ENCODE data around the gene CLMP.

CLMP gene

DNA sequence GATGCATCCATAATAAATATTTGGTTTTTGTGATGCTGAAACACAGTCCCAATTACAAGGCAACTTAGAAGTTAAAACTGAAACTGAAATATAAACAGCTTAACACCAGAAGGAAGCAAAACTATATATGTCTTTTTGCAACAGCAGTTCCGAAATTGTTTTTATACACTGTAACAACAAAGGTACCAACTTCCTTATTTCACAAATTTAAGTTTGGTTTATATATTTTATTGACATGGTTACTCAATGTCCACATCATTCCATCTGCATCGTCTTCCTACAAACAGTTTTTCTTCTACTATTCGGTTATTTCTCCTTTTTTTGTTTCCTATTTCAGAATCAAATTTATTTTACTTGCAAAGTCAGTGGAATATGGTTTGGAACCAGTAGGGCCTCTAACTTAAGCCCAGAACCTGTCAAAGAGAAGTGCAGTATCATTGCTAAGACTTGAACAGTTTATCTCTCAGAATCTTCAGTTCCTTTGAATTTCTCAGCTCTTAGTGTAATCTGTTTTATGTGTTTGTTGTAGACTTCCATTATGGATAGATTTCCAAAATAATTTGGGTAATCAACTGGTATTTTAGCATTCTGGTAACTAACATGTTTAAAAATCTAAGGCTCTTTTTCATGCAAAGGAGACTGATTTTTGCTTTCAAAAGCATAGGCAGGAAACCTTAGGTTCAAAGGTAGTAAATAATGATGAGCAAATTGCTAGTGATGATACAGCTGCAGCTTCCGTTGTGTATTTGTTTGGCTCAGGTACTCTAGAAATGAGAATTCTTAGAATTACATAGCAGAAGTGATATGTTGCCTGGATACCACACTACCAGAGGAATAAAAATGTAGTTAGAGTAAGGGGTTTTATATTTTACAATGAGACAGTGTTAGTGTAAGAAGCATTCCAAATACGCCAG lies 124.9 kb downstream of the CLMP start:
- Histone ChIP-seq H3K36me3 (ENCODE audit: insufficient read depth, low read length) (no peaks in the 10 kb centered on the region), H3K4me1 (ENCODE audit: insufficient read depth, low read length, severe bottlenecking) (peaks cover 32% of the 10 kb centered on the region), H3F3A (ENCODE audit: insufficient read depth, low read length) (no peaks in the 10 kb centered on the region), H3K27ac (ENCODE audit: low read depth, low read length, poor library complexity, severe bottlenecking) (no peak overlapping the region), H3K4me3 (ENCODE audit: low read depth, low read length, poor library complexity, severe bottlenecking) (peak overlapping the region; percentile 29), H4K20me1 (ENCODE audit: insufficient read depth, low read length) (no peaks in the 10 kb centered on the region), H3K79me2 (ENCODE audit: insufficient read depth, low read length) (no peaks in the 10 kb centered on the region), H2AFZ (ENCODE audit: low read length) (no peak overlapping the region), H3K9me2 (ENCODE audit: low read depth, low read length) (no peaks in the 10 kb centered on the region), H3K9ac (ENCODE audit: low read length) (0 out of 2 replicates have a peak overlapping the region, but pooled peaks have one; percentile 22), H3K4me2 (ENCODE audit: low read length) (peak overlapping the region; percentile 61), H3K27me3 (ENCODE audit: insufficient read depth, low read length) (no peaks in the 10 kb centered on the region), H3K9me3 (ENCODE audit: low read length) (no peaks in the 10 kb centered on the region)
- TF ChIP-seq EZH2 (IDR thresholded peaks at IDR 0.05; ENCODE audit: borderline replicate concordance, low read length): no peak
- TF ChIP-seq, protein P1, sequence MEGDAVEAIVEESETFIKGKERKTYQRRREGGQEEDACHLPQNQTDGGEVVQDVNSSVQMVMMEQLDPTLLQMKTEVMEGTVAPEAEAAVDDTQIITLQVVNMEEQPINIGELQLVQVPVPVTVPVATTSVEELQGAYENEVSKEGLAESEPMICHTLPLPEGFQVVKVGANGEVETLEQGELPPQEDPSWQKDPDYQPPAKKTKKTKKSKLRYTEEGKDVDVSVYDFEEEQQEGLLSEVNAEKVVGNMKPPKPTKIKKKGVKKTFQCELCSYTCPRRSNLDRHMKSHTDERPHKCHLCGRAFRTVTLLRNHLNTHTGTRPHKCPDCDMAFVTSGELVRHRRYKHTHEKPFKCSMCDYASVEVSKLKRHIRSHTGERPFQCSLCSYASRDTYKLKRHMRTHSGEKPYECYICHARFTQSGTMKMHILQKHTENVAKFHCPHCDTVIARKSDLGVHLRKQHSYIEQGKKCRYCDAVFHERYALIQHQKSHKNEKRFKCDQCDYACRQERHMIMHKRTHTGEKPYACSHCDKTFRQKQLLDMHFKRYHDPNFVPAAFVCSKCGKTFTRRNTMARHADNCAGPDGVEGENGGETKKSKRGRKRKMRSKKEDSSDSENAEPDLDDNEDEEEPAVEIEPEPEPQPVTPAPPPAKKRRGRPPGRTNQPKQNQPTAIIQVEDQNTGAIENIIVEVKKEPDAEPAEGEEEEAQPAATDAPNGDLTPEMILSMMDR (IDR thresholded peaks at IDR 0.05; ENCODE audit: low read length): no peak

DNA sequence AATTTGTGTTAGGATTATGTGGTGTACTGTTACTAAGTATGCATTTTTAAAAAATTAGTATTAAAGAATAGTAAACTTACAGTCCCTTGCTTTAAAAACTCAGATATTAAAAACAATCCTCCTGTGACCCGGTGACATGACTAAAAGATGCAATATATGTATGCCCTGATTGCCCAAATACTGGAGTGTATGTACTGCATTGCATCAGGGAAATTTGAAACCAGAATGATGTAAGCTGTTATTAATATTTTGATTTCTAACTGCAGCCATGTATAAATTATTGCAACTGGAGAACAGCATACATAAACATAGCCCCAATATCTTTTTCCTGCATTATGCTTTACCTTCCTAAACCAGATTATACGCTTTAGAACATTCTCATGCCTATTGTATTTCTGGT lies 129.4 kb downstream of the CLMP start:
- Histone ChIP-seq H2AFZ (ENCODE audit: low read length) (no peak overlapping the region), H4K20me1 (ENCODE audit: insufficient read depth, low read length) (no peaks in the 10 kb centered on the region), H3K36me3 (ENCODE audit: insufficient read depth, low read length) (peaks cover 13% of the 10 kb centered on the region), H3K4me3 (ENCODE audit: low read depth, low read length, poor library complexity, severe bottlenecking) (no peak overlapping the region), H3K4me1 (ENCODE audit: insufficient read depth, low read length, severe bottlenecking) (peaks cover 55% of the 10 kb centered on the region), H3K4me2 (ENCODE audit: low read length) (peak overlapping the region; percentile 92; the same call in 1 of the 2 replicates), H3K9me2 (ENCODE audit: low read depth, low read length) (no peaks in the 10 kb centered on the region), H3K9ac (ENCODE audit: low read length) (no peak overlapping the region), H3K9me3 (ENCODE audit: low read length) (no peaks in the 10 kb centered on the region), H3K79me2 (ENCODE audit: insufficient read depth, low read length) (peaks cover 21% of the 10 kb centered on the region), H3K27me3 (ENCODE audit: insufficient read depth, low read length) (no peaks in the 10 kb centered on the region), H3K27ac (ENCODE audit: low read depth, low read length, poor library complexity, severe bottlenecking) (peak overlapping the region; percentile 97), H3F3A (ENCODE audit: insufficient read depth, low read length) (peaks cover 2% of the 10 kb centered on the region; the same call in 1 of the 2 replicates)
- TF ChIP-seq EZH2 (IDR thresholded peaks at IDR 0.05; ENCODE audit: borderline replicate concordance, low read length): no peak
- TF ChIP-seq, protein P1 (IDR thresholded peaks at IDR 0.05; ENCODE audit: low read length): no peak

DNA sequence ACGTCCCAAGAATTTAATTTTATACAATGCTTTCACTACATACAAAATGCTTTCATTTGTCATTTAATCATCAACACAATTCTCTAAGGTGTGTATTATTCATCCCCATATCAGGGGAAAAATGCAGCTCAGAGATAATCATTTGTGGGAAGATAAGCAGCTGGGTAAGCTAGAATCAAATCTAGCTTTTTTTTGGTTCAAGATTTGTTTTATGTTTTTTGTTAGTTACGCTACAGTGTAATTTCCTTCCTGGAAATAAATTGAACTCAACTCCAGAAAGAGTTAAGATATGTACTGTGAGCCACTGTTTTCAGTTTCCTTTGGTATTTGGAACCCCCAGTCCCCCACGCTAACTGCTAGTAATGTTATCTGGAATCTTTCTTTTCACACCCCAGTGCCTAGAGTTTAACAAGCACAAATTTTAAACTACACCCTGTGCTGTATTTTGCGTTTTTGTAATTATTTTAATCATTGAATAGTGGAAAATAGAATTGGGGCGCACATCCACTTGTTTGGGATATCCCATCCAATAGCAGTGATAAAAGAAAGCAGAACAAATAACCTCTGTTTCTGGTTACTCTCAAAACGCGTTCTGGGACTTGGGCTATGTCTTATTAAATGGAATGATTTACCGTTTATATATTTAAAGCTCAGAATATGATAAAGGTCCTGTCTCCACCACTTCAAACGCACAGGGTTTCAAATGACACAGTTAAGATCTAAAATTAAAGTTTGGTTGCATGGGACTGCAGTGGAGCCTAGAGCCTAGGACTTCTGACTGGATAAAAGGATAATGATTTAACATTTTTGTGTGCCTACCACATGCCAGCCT lies 131.0 kb downstream of the CLMP start:
- Histone ChIP-seq H3K27me3 (ENCODE audit: insufficient read depth, low read length) (no peaks in the 10 kb centered on the region), H4K20me1 (ENCODE audit: insufficient read depth, low read length) (no peaks in the 10 kb centered on the region), H3K9me2 (ENCODE audit: low read depth, low read length) (no peaks in the 10 kb centered on the region), H3F3A (ENCODE audit: insufficient read depth, low read length) (peaks cover 13% of the 10 kb centered on the region), H3K4me2 (ENCODE audit: low read length) (peak overlapping the region; percentile 92), H3K9me3 (ENCODE audit: low read length) (no peaks in the 10 kb centered on the region), H3K4me3 (ENCODE audit: low read depth, low read length, poor library complexity, severe bottlenecking) (peak overlapping the region; percentile 96), H3K36me3 (ENCODE audit: insufficient read depth, low read length) (peaks cover 29% of the 10 kb centered on the region), H3K79me2 (ENCODE audit: insufficient read depth, low read length) (peaks cover 23% of the 10 kb centered on the region), H2AFZ (ENCODE audit: low read length) (no peak overlapping the region), H3K27ac (ENCODE audit: low read depth, low read length, poor library complexity, severe bottlenecking) (peak overlapping the region; percentile 97), H3K4me1 (ENCODE audit: insufficient read depth, low read length, severe bottlenecking) (peaks cover 55% of the 10 kb centered on the region), H3K9ac (ENCODE audit: low read length) (peak overlapping the region; percentile 100)
- TF ChIP-seq, protein P1 (IDR thresholded peaks at IDR 0.05; ENCODE audit: low read length): no peak
- no peak for TF ChIP-seq EZH2 (IDR thresholded peaks at IDR 0.05; ENCODE audit: borderline replicate concordance, low read length)
